Left lung (tissue), 10 donors: Measurements from ENCODE around the gene TEX35. TPM values are rescaled to one million over a fixed set of nuclear protein-coding genes. Genes with fewer than 3 reads are reported as not detected.

Source experiments
- ATAC-seq: fragments of 200-7000 bp; cut with Tn5 transposase; one replicate; pipeline ENCODE4 v1.9.1; 2020; ENCODE audit warnings: moderate library complexity
- DNase-seq, 4 donors: peaks; one replicate each; pipeline ENCODE4 v3.0.0-alpha.2; 2013 to 2020
- H3K27ac ChIP-seq, 2 donors: fragments of 200-600 bp; sonication (generic) in 1 of 2; one replicate each; pipeline versions ENCODE4 v1.5.0 to v1.8.0; 2020 to 2021
- H3K27me3 ChIP-seq, 2 donors: fragments of 200-600 bp; sonication (generic) in 1 of 2; one replicate each; pipeline versions ENCODE4 v1.5.0 to v1.8.0; 2020 to 2021
- H3K36me3 ChIP-seq, 2 donors: fragments of 200-600 bp; sonication (generic) in 1 of 2; one replicate each; pipeline versions ENCODE4 v1.5.0 to v1.8.0; 2020 to 2021
- H3K4me1 ChIP-seq, 2 donors: fragments of 200-600 bp; one replicate each; pipeline ENCODE4 v1.8.0; 2021
- H3K4me3 ChIP-seq, 2 donors: fragments of 200-600 bp; sonication (generic) in 1 of 2; one replicate each; pipeline versions ENCODE4 v1.5.0 to v1.8.0; 2020 to 2021; ENCODE audit warnings: mild to moderate bottlenecking in 1 of 2
- H3K9me3 ChIP-seq, 2 donors: fragments of 200-600 bp; sonication (generic) in 1 of 2; one replicate each; pipeline versions ENCODE4 v1.5.0 to v1.8.0; 2020 to 2021
- CTCF ChIP-seq, 2 donors: fragments of 200-600 bp; sonication (generic) in 1 of 2; IDR thresholded peaks; one replicate each; pipeline versions ENCODE4 v1.5.0 to v1.8.0; 2021; ENCODE audit warnings: antibody characterized with exemption in 2 of 2
- intact Hi-C, 2 donors: fragments of 100-400 bp; cut with DNase I; formaldehyde crosslinking; loops; one replicate each; pipeline versions ENCODE4 v1.11.2 to v1.14.2; 2022
- polyA plus RNA-seq, 6 donors: library from polyadenylated mRNA; unstranded; fragments of 120-200 nt; gene quantifications; one replicate each; pipeline ENCODE4 v1.2.1, GENCODE V29; 2013; ENCODE audit not compliant: insufficient read length in 6 of 6
- total RNA-seq, 2 donors: library from RNA; stranded (reverse); fragmentation: NEBNext Ultra II Directional; extraction: Animal tissue kit (Norgen Biotek cat#: 25700); gene quantifications; one replicate each; pipeline ENCODE4 v1.2.1, GENCODE V29; 2021
- donor health status: DM: no; HTN: yes; CAD: no.
- donor health status: DM: no; HTN: no; CAD: no.

The TEX35 gene
- total and polyA plus RNA-seq, 8 donors, result 0.27 to 1.0 (median 0.47) TPM; not detected in 2

GRCh38 chr1:178540204-178540603 lies 27.3 kb downstream of the TEX35 start:
- H3K36me3 ChIP-seq, result no peaks in the 10 kb centered on the region
- no peak for ATAC-seq
- no peak for DNase-seq
- H3K27me3 ChIP-seq, result no peaks in the 10 kb centered on the region
- TF ChIP-seq CTCF (IDR thresholded peaks at IDR 0.05), result no peak
- H3K4me1 ChIP-seq, result peaks cover 3 to 18% of the 10 kb centered on the region in 2 donors
- H3K9me3 ChIP-seq, result no peaks in the 10 kb centered on the region
- intact Hi-C loops, result loop anchor here in 1 of 2 donors (5.0 kb wide), 1 partner anchor 212 kb away; no protein-coding TSS in a partner anchor
- H3K4me3 ChIP-seq, result no peak overlapping the region
- H3K27ac ChIP-seq, result no peak overlapping the region

- ATAC-seq (no peak), DNase-seq (no peak)
- Histone ChIP-seq H3K9me3 (no peaks in the 10 kb centered on the region), H3K27ac (no peak overlapping the region), H3K36me3 (no peaks in the 10 kb centered on the region), H3K27me3 (no peaks in the 10 kb centered on the region), H3K4me1 (peaks cover 3 to 18% of the 10 kb centered on the region in 2 donors), H3K4me3 (no peak overlapping the region)
- no peak for TF ChIP-seq CTCF (IDR thresholded peaks at IDR 0.05)
- intact Hi-C loops, result loop anchor here in 1 of 2 donors (5.0 kb wide), 1 partner anchor 212 kb away; no protein-coding TSS in a partner anchor
These were observed 27.7 kb downstream of the TEX35 start for GRCh38 chr1:178540646-178541045.

DNA sequence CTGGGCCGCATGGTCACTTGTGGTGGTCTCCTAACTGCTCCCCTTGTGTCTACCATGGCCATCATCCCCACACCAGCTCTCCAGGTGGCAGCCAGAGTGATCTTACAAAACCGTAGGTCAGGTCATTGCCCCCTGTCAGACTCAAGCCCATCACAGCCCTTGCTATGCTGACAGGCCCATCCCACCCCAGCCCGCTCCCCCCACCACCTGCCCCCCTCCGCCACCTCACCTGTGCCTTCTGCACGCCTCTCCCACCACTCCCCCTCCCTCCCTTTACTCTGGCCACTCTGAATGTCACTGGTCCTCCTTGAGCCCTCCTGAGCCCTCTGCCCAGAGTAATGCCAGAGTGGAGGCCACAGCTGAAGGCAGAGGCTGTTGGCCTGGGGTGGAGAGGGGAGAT lies 28.5 kb downstream of the TEX35 start:
- DNase-seq (no peak), ATAC-seq (no peak)
- intact Hi-C loops, result loop anchor here in 1 of 2 donors (5.0 kb wide), 1 partner anchor 211 kb away; no protein-coding TSS in a partner anchor
- H3K27me3 ChIP-seq, result no peaks in the 10 kb centered on the region
- H3K27ac ChIP-seq, result no peak overlapping the region
- peak overlapping the region in 1 of 2 donors; percentile 76 for H3K4me3 ChIP-seq
- no peaks in the 10 kb centered on the region for H3K9me3 ChIP-seq
- no peaks in the 10 kb centered on the region for H3K36me3 ChIP-seq
- peaks cover 3 to 18% of the 10 kb centered on the region in 2 donors for H3K4me1 ChIP-seq
- TF ChIP-seq CTCF (IDR thresholded peaks at IDR 0.05), result no peak

GRCh38 chr1:178541829-178542553 lies 29.1 kb downstream of the TEX35 start:
- intact Hi-C loops, result loop anchor here in 1 of 2 donors (5.0 kb wide), 1 partner anchor 210 kb away; no protein-coding TSS in a partner anchor
- Histone ChIP-seq H3K4me1 (peaks cover 3 to 18% of the 10 kb centered on the region in 2 donors), H3K36me3 (no peaks in the 10 kb centered on the region), H3K27me3 (no peaks in the 10 kb centered on the region), H3K27ac (peak overlapping the region; percentile 62 to 78), H3K4me3 (peak overlapping the region; percentile 75 to 76), H3K9me3 (no peaks in the 10 kb centered on the region)
- peak; percentile 76 for ATAC-seq
- DNase-seq, result peak in 3 of 4 donors; percentile 51 to 88 (median 66)
- no peak for TF ChIP-seq CTCF (IDR thresholded peaks at IDR 0.05)

- peak overlapping the region; percentile 62 to 78 for H3K27ac ChIP-seq
- ATAC-seq (peak; percentile 98), DNase-seq (peak; percentile 86 to 97 (median 92))
- intact Hi-C loops, result loop anchor here in 1 of 2 donors (5.0 kb wide), 1 partner anchor 210 kb away; no protein-coding TSS in a partner anchor
- no peaks in the 10 kb centered on the region for H3K36me3 ChIP-seq
- peak overlapping the region; percentile 75 to 76 for H3K4me3 ChIP-seq
- no peaks in the 10 kb centered on the region for H3K27me3 ChIP-seq
- TF ChIP-seq CTCF (IDR thresholded peaks at IDR 0.05), result peak; percentile 99
- H3K9me3 ChIP-seq, result no peaks in the 10 kb centered on the region
- peaks cover 3 to 14% of the 10 kb centered on the region in 2 donors for H3K4me1 ChIP-seq
These were observed 29.8 kb downstream of the TEX35 start for GRCh38 chr1:178542554-178543289.
